ENCODE data around the gene MAGEB6. TPM values are rescaled to one million over a fixed set of nuclear protein-coding genes. Genes with fewer than 3 reads are reported as not detected.
"Not testable (repeated sequence)": the region's sequence is repeated elsewhere in the genome, so short reads cannot be mapped to it uniquely, and the experiment has no call there.

Gene MAGEB6
- not detected for polyA plus RNA-seq (2013, experiment 1 of 2)
- polyA plus RNA-seq (2013, experiment 2 of 2), result not detected

- H3K27ac ChIP-seq (ENCODE audit: low read depth, low read length, severe bottlenecking), result no peak within 1 kb of the TSS
- H3K9me3 ChIP-seq (ENCODE audit: control insufficient read depth, low read length), result no peaks in the 10 kb centered on the region
- no peaks in the 10 kb centered on the region for H3K4me1 ChIP-seq (ENCODE audit: control insufficient read depth, insufficient read depth, low read length, poor library complexity, severe bottlenecking)
- H3K36me3 ChIP-seq (ENCODE audit: control insufficient read depth, insufficient read depth, low read length), result no peaks in the 10 kb centered on the region
- no peak within 1 kb of the TSS for H3K4me3 ChIP-seq (ENCODE audit: extremely low read depth, insufficient read depth, low read length, poor library complexity, severe bottlenecking)
- 81 to 96% methylated on average over 5 to 9 of the region's 17 CpGs for WGBS, 2 experiments (ENCODE audit: insufficient coverage in 2 of 2)
These were observed at the start of gene MAGEB6 for GRCh38 chrX:26192204-26192603. TSS of gene MAGEB6 (plus strand) at chrX:26192440. CDS start at chrX:26193847, 1,407 bp downstream.

- H3K27ac ChIP-seq (ENCODE audit: low read depth, low read length, severe bottlenecking), result no peak overlapping the region
- 100% methylated on average over 1 of the region's 2 CpGs; no CpG with 5 or more reads in 1 of the 2 experiments for WGBS, 2 experiments (ENCODE audit: insufficient coverage in 2 of 2)
- no peaks in the 10 kb centered on the region for H3K4me1 ChIP-seq (ENCODE audit: control insufficient read depth, insufficient read depth, low read length, poor library complexity, severe bottlenecking)
- H3K9me3 ChIP-seq (ENCODE audit: control insufficient read depth, low read length), result no peaks in the 10 kb centered on the region
- no peak overlapping the region for H3K4me3 ChIP-seq (ENCODE audit: extremely low read depth, insufficient read depth, low read length, poor library complexity, severe bottlenecking)
- no peaks in the 10 kb centered on the region for H3K36me3 ChIP-seq (ENCODE audit: control insufficient read depth, insufficient read depth, low read length)
These were observed 46.2 kb upstream of the MAGEB6 start for GRCh38 chrX:26146024-26146423.

DNA sequence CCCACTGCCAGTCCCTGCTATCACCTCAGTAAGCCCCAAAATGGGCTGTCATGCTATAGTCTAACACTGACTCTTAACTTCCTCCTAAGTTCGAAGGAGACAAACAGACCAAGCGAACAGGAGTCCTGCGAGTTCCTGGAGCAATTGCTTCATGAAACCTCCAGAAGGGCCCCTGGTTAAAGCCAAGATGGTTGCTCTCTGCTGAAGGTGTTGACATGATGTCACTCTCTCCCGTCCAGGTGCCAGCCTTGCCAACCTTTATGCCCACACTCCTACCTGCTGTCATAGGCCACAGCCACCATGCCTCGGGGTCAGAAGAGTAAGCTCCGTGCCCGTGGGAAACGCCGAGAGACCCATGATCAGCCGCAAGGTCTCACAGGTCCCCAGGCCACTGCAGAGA is 31.9 kb upstream of the MAGEB6 start, which contains the start of gene MAGEB6B:
Gene MAGEB6B, plus strand, starts transcription at position 301 of the 400 bp plus-strand sequence. Its CDS starts 0 bp downstream, at position 301.
- no peaks in the 10 kb centered on the region for H3K9me3 ChIP-seq (ENCODE audit: control insufficient read depth, low read length)
- no peaks in the 10 kb centered on the region for H3K36me3 ChIP-seq (ENCODE audit: control insufficient read depth, insufficient read depth, low read length)
- H3K4me1 ChIP-seq (ENCODE audit: control insufficient read depth, insufficient read depth, low read length, poor library complexity, severe bottlenecking), result no peaks in the 10 kb centered on the region
- no peak within 1 kb of the TSS for H3K4me3 ChIP-seq (ENCODE audit: extremely low read depth, insufficient read depth, low read length, poor library complexity, severe bottlenecking)
- 95 to 100% methylated on average over 2 to 8 of the region's 10 CpGs for WGBS, 2 experiments (ENCODE audit: insufficient coverage in 2 of 2)
- no peak within 1 kb of the TSS for H3K27ac ChIP-seq (ENCODE audit: low read depth, low read length, severe bottlenecking)

DNA sequence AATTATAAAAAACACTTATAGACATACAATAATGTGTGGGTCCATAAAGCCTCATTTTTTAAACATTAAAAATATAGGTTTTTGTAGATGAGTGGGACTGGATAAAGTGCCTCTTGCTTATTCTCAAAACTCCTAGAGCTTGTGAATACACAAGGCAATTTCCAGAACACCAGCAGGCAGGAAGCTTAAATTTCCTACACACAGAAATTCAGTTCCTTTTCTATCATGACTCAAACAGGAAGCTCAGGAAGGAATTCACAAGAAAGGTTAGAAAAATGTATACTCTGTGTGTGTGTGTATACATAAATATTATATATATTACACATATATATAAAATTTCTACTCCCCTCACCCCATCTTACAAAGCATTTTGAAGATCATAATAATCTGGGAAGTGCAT is 11.3 kb downstream of the MAGEB6 start:
- Histone ChIP-seq H3K36me3 (ENCODE audit: control insufficient read depth, insufficient read depth, low read length) (no peaks in the 10 kb centered on the region), H3K27ac (ENCODE audit: low read depth, low read length, severe bottlenecking) (no peak overlapping the region), H3K4me3 (ENCODE audit: extremely low read depth, insufficient read depth, low read length, poor library complexity, severe bottlenecking) (no peak overlapping the region), H3K4me1 (ENCODE audit: control insufficient read depth, insufficient read depth, low read length, poor library complexity, severe bottlenecking) (no peaks in the 10 kb centered on the region), H3K9me3 (ENCODE audit: control insufficient read depth, low read length) (no peaks in the 10 kb centered on the region)

DNA sequence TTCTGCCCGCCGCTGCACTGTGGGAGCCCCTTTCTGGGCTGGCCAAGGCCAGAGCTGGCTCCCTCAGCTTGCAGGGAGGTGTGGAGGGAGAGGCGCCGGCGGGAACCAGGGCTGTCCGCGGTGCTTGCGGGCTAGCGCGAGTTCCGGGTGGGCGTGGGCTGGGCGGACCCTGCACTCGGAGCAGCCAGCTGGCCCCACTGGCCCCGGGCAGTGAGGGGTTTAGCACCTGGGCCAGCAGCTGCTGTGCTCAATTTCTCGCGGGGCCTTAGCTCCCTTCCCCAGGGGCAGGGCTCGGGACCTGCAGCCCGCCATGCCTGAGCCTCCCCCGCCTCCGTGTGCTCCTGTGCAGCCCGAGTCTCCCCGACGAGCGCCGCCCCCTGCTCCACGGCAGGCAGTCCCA is 12.5 kb downstream of the MAGEB6 start:
- not testable (repeated sequence) for H3K4me3 ChIP-seq (ENCODE audit: extremely low read depth, insufficient read depth, low read length, poor library complexity, severe bottlenecking); H3K9me3 ChIP-seq (ENCODE audit: control insufficient read depth, low read length); H3K36me3 ChIP-seq (ENCODE audit: control insufficient read depth, insufficient read depth, low read length); H3K27ac ChIP-seq (ENCODE audit: low read depth, low read length, severe bottlenecking); H3K4me1 ChIP-seq (ENCODE audit: control insufficient read depth, insufficient read depth, low read length, poor library complexity, severe bottlenecking)
- 98% methylated on average over 8 of the region's 27 CpGs; no CpG with 5 or more reads in 1 of the 2 experiments for WGBS, 2 experiments (ENCODE audit: insufficient coverage in 2 of 2)

- Histone ChIP-seq H3K27ac (ENCODE audit: low read depth, low read length, severe bottlenecking) (no peak overlapping the region), H3K9me3 (ENCODE audit: control insufficient read depth, low read length) (no peaks in the 10 kb centered on the region), H3K4me3 (ENCODE audit: extremely low read depth, insufficient read depth, low read length, poor library complexity, severe bottlenecking) (no peak overlapping the region), H3K4me1 (ENCODE audit: control insufficient read depth, insufficient read depth, low read length, poor library complexity, severe bottlenecking) (no peaks in the 10 kb centered on the region), H3K36me3 (ENCODE audit: control insufficient read depth, insufficient read depth, low read length) (no peaks in the 10 kb centered on the region)
- 100% methylated on average over 1 of the region's 3 CpGs for WGBS, 2 experiments (ENCODE audit: insufficient coverage in 2 of 2)
These were observed 15.8 kb downstream of the MAGEB6 start for GRCh38 chrX:26208012-26208411.

GRCh38 chrX:26215869-26216268 is 23.6 kb downstream of the MAGEB6 start, which contains the start of gene MAGEB5:
TSS of gene MAGEB5 (plus strand) at chrX:26216169. CDS start at chrX:26217302, 1,133 bp downstream.
- H3K27ac ChIP-seq (ENCODE audit: low read depth, low read length, severe bottlenecking), result no peak within 1 kb of the TSS
- no peak within 1 kb of the TSS for H3K4me3 ChIP-seq (ENCODE audit: extremely low read depth, insufficient read depth, low read length, poor library complexity, severe bottlenecking)
- H3K9me3 ChIP-seq (ENCODE audit: control insufficient read depth, low read length), result no peaks in the 10 kb centered on the region
- 100% methylated on average over 2 of the region's 5 CpGs; no CpG with 5 or more reads in 1 of the 2 experiments for WGBS, 2 experiments (ENCODE audit: insufficient coverage in 2 of 2)
- H3K36me3 ChIP-seq (ENCODE audit: control insufficient read depth, insufficient read depth, low read length), result no peaks in the 10 kb centered on the region
- no peaks in the 10 kb centered on the region for H3K4me1 ChIP-seq (ENCODE audit: control insufficient read depth, insufficient read depth, low read length, poor library complexity, severe bottlenecking)

- Histone ChIP-seq H3K36me3 (ENCODE audit: control insufficient read depth, insufficient read depth, low read length) (no peaks in the 10 kb centered on the region), H3K27ac (ENCODE audit: low read depth, low read length, severe bottlenecking) (no peak overlapping the region), H3K4me1 (ENCODE audit: control insufficient read depth, insufficient read depth, low read length, poor library complexity, severe bottlenecking) (no peaks in the 10 kb centered on the region), H3K9me3 (ENCODE audit: control insufficient read depth, low read length) (no peaks in the 10 kb centered on the region), H3K4me3 (ENCODE audit: extremely low read depth, insufficient read depth, low read length, poor library complexity, severe bottlenecking) (no peak overlapping the region)
- WGBS, 2 experiments (ENCODE audit: insufficient coverage in 2 of 2), result 95 to 100% methylated on average over 2 to 3 of the region's 7 CpGs
These were observed 27.1 kb downstream of the MAGEB6 start for GRCh38 chrX:26219351-26219750.

GRCh38 chrX:26234177-26234576 is 41.9 kb downstream of the MAGEB6 start:
- no peaks in the 10 kb centered on the region for H3K36me3 ChIP-seq (ENCODE audit: control insufficient read depth, insufficient read depth, low read length)
- WGBS, 2 experiments (ENCODE audit: insufficient coverage in 2 of 2), result no CpG with 5 or more reads among the region's 1 CpG

More at GRCh38 chrX:26234177-26234576, 41.9 kb downstream of the MAGEB6 start:
- Histone ChIP-seq H3K27ac (ENCODE audit: low read depth, low read length, severe bottlenecking) (no peak overlapping the region), H3K4me3 (ENCODE audit: extremely low read depth, insufficient read depth, low read length, poor library complexity, severe bottlenecking) (no peak overlapping the region), H3K4me1 (ENCODE audit: control insufficient read depth, insufficient read depth, low read length, poor library complexity, severe bottlenecking) (no peaks in the 10 kb centered on the region), H3K9me3 (ENCODE audit: control insufficient read depth, low read length) (no peaks in the 10 kb centered on the region)
